OCI-M1 (cell line): ENCODE measurements around the gene ZNF207.
"Not testable (repeated sequence)": the region's sequence is repeated elsewhere in the genome, so short reads cannot be mapped to it uniquely, and the experiment has no call there.

Experiments used
- DNase-seq: peaks from one replicate; lab custom pipeline; 2025; lab: John Stamatoyannopoulos, UW

The ZNF207 gene

GRCh38 chr17:32386844-32387243 is 36.9 kb downstream of the ZNF207 start:
- no peak for DNase-seq

DNA sequence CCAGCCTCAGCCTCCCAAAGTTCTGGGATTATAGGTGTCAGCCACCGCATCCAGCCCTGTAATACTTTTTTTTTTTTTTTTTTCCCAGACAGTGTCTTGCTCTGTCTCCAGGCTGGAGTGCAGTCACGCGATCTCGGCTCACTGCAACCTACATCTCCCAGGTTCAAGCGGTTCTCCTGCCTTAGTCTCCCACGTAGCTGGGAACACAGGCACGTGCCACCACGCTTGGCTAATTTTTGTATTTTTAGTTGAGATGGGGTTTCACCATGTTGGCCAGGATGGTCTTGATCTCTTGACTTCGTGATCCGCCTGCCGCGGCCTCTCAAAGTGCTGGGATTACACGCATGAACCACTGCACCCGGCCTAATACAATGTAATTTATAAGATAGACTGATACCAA is 38.2 kb downstream of the ZNF207 start:
- not testable (repeated sequence) for DNase-seq

DNA sequence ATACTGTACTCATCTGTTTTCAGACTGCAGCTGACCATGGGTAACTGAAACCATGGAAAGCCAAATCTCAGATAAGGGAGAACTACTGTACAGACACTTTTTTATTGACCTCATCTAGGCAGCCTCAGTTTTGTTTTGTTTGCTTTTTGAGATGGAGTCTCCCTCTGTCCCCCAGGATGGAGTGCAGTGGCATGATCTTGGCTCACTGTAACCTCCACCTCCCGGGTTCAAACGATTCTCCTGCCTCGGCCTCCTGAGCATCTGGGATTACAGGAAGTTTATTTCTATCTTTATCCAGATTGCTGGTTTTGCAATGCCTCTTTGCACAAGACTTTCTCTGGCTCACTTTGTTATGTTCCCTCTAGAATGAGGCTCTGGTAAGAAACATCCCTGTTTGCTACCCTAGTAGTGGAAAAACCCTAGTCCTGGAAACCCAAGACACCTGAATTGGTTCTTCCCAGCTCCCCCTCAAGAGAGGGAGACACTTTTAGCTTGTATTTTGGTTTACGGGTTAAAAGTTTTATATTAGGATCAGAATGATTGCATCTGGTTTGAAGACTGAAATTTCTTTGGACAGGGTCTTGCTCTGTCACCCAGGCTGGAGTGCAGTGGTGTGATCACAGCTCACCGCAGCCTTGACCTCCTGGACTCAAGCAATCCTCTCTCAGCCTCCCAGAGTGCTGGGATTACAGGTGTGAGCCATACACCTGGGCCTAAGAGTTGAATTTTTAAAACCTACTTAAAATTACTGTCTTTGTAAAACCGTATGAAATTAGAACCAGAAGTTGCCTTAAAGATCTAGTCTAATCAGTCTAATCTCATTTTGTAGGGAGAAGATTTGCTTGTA is 38.9 kb downstream of the ZNF207 start:
- no peak for DNase-seq

GRCh38 chr17:32393904-32394303 is 43.9 kb downstream of the ZNF207 start:
- DNase-seq: no peak

GRCh38 chr17:32396343-32396742 is 46.4 kb downstream of the ZNF207 start:
- DNase-seq: no peak

DNA sequence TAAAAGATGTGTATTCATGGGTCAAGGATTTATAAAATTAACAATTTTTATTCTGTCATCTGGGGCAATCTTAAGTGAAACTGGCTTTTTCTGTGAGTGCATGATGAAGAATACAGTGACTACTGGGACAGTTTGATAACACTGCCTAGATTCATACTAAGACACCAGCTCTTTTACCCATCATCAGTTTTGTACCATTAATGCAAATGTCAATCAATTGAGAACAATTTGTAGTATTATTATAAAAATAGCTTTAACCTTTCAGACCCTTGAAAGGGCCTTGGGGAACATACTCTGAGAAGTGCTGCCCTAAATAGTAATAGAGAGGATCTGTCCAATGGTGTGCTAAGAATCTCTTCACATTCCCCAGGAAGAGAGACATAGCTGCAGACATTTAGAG is 49.0 kb downstream of the ZNF207 start:
- DNase-seq: no peak

DNA sequence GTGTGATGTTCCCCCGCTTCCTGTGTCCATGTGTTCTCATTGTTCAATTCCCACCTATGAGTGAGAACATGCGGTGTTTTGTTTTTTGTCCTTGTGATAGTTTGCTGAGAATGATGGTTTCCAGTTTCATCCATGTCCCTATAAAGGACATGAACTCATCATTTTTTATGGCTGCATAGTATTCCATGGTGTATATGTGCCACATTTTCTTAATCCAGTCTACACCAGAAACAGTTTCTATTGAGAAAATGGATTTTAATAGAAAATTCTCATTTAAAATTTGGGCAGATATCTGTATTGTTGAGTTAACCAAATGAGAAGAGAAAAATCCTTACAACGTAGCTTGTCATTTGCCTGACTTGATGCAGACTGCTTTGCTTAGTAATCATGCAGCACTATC is 60.1 kb downstream of the ZNF207 start:
- not testable (repeated sequence) for DNase-seq

- no peak for DNase-seq
These were observed 76.9 kb downstream of the ZNF207 start for GRCh38 chr17:32426894-32427293.

GRCh38 chr17:32429598-32429997 is 79.6 kb downstream of the ZNF207 start:
- DNase-seq: no peak
